Inflammatory macrophage (primary cell): Measurements from ENCODE around the gene UBE2F.

Source experiments
- DNase-seq, 2 donors: peaks; one replicate each; pipeline ENCODE4 v3.0.0-alpha.2; 2020 to 2022
- total RNA-seq, 18 experiments: gene quantifications; one replicate each; lab custom pipeline; 2026; ENCODE audit warnings: mixed read lengths in 6 of 18, inconsistent platforms in 2 of 18; lab: John Stamatoyannopoulos, UW

Gene UBE2F
- total RNA-seq: 16.0 to 28.4 (median 19.9) reads per million in 18 experiments

- DNase-seq: peak; percentile 98 to 99
These were observed at the start of gene UBE2F for GRCh38 chr2:237966565-237967462. Gene UBE2F (plus strand): TSS chr2:237967014. CDS start chr2:237973108, 6,094 bp downstream.

- DNase-seq: no peak
These were observed 49.0 kb upstream of the UBE2F start for GRCh38 chr2:237917696-237918374.

GRCh38 chr2:237919593-237919992, 47.2 kb upstream of the UBE2F start:
- DNase-seq: peak; percentile 47 to 50

GRCh38 chr2:237920673-237921072, 46.1 kb upstream of the UBE2F start:
- no peak for DNase-seq

- no peak for DNase-seq
These were observed 44.8 kb upstream of the UBE2F start for GRCh38 chr2:237921967-237922492.

- DNase-seq: no peak
These were observed 44.0 kb upstream of the UBE2F start for GRCh38 chr2:237922641-237923361.

GRCh38 chr2:237923481-237924163, 43.2 kb upstream of the UBE2F start:
- peak; percentile 74 to 82 for DNase-seq

- DNase-seq: no peak
These were observed 42.7 kb upstream of the UBE2F start for GRCh38 chr2:237924164-237924534.

- DNase-seq: no peak
These were observed 39.7 kb upstream of the UBE2F start for GRCh38 chr2:237927135-237927534.

- no peak for DNase-seq
These were observed 38.8 kb upstream of the UBE2F start for GRCh38 chr2:237927986-237928385.

GRCh38 chr2:237929979-237930378, 36.8 kb upstream of the UBE2F start:
- no peak for DNase-seq

- DNase-seq: peak; percentile 60 to 61
These were observed 35.6 kb upstream of the UBE2F start for GRCh38 chr2:237931205-237931721.

GRCh38 chr2:237932731-237933131, 34.1 kb upstream of the UBE2F start:
- DNase-seq: no peak

- no peak for DNase-seq
These were observed 32.6 kb upstream of the UBE2F start for GRCh38 chr2:237934186-237934585.

- no peak for DNase-seq
These were observed 30.9 kb upstream of the UBE2F start for GRCh38 chr2:237935740-237936452.

- no peak for DNase-seq
These were observed 27.6 kb upstream of the UBE2F start for GRCh38 chr2:237939251-237939650.

- DNase-seq: no peak
These were observed 26.0 kb upstream of the UBE2F start for GRCh38 chr2:237940828-237941227.

GRCh38 chr2:237941239-237941638, 25.6 kb upstream of the UBE2F start:
- no peak for DNase-seq

- no peak for DNase-seq
These were observed 24.3 kb upstream of the UBE2F start for GRCh38 chr2:237942513-237942899.

- DNase-seq: no peak
These were observed 23.3 kb upstream of the UBE2F start for GRCh38 chr2:237943395-237944094.

- DNase-seq: no peak
These were observed 22.5 kb upstream of the UBE2F start for GRCh38 chr2:237944302-237944701.
